ENCODE results near the gene SBF2. TPM values are rescaled to one million over a fixed set of nuclear protein-coding genes. Genes with fewer than 3 reads are reported as not detected.
A peak's percentile ranks its signal among the peaks of the same experiment; 100 is the strongest.

The SBF2 gene
- total and polyA plus RNA-seq, 2 of the 13 experiments (the other 11 are each of a cell fraction or from before 2014, with no cell fraction given): 24.0 to 45.8 TPM

GRCh38 chr11:10050561-10050960 lies 243.5 kb downstream of the SBF2 start (continued):
- TF ChIP-seq TFE3 (CRISPR knock-in tag; IDR thresholded peaks at IDR 0.05) (peak; percentile 68; the same call in 1 of the 2 replicates), CAMTA2 (CRISPR knock-in tag; IDR thresholded peaks at IDR 0.05; ENCODE audit: borderline replicate concordance) (no peak), ZNF850 (CRISPR knock-in tag; conservative IDR thresholded peaks at IDR 0.05) (no peak), ZSCAN9 (CRISPR knock-in tag; IDR thresholded peaks at IDR 0.05; ENCODE audit: borderline replicate concordance) (no peak), ZNF598 (CRISPR knock-in tag; IDR thresholded peaks at IDR 0.05; ENCODE audit: borderline replicate concordance) (no peak), CEBPZ (IDR thresholded peaks at IDR 0.05; ENCODE audit: low read length) (no peak), ZMAT3 (CRISPR knock-in tag; conservative IDR thresholded peaks at IDR 0.05) (no peak), MED13 (CRISPR knock-in tag; IDR thresholded peaks at IDR 0.05) (no peak), ISL2 (CRISPR knock-in tag; IDR thresholded peaks at IDR 0.05) (peak; percentile 96), ARNT (IDR thresholded peaks at IDR 0.05) (no peak), NBN (conservative IDR thresholded peaks at IDR 0.05) (no peak), BCL6 (CRISPR knock-in tag; IDR thresholded peaks at IDR 0.05) (peak; percentile 76), ZNF891 (CRISPR knock-in tag; IDR thresholded peaks at IDR 0.05) (no peak), MAX (IDR thresholded peaks at IDR 0.05) (peak; percentile 49; the same call in 1 of the 2 replicates), MLLT10 (CRISPR knock-in tag; IDR thresholded peaks at IDR 0.05) (no peak), FOSL2 (CRISPR knock-in tag; IDR thresholded peaks at IDR 0.05) (peak; percentile 90), ZBTB46 (CRISPR knock-in tag; IDR thresholded peaks at IDR 0.05; ENCODE audit: borderline replicate concordance) (no peak), ZNF33A (CRISPR knock-in tag; IDR thresholded peaks at IDR 0.05; ENCODE audit: borderline replicate concordance) (no peak), DPF2 (CRISPR knock-in tag; IDR thresholded peaks at IDR 0.05; ENCODE audit: borderline replicate concordance, low read depth) (peak; percentile 52; the same call in 1 of the 2 replicates), HOXA9 (CRISPR knock-in tag; IDR thresholded peaks at IDR 0.05; ENCODE audit: borderline replicate concordance) (no peak), GATAD1 (CRISPR knock-in tag; IDR thresholded peaks at IDR 0.05) (0 out of 2 replicates have a peak, but pooled peaks have one; percentile 26)
- TF ChIP-seq, protein P1, sequence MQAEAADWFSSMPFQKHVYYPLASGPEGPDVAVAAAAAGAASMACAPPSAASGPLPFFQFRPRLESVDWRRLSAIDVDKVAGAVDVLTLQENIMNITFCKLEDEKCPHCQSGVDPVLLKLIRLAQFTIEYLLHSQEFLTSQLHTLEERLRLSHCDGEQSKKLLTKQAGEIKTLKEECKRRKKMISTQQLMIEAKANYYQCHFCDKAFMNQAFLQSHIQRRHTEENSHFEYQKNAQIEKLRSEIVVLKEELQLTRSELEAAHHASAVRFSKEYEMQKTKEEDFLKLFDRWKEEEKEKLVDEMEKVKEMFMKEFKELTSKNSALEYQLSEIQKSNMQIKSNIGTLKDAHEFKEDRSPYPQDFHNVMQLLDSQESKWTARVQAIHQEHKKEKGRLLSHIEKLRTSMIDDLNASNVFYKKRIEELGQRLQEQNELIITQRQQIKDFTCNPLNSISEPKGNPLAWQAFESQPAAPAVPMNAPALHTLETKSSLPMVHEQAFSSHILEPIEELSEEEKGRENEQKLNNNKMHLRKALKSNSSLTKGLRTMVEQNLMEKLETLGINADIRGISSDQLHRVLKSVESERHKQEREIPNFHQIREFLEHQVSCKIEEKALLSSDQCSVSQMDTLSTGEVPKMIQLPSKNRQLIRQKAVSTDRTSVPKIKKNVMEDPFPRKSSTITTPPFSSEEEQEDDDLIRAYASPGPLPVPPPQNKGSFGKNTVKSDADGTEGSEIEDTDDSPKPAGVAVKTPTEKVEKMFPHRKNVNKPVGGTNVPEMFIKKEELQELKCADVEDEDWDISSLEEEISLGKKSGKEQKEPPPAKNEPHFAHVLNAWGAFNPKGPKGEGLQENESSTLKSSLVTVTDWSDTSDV (CRISPR knock-in tag; IDR thresholded peaks at IDR 0.05): no peak
